Daoy (cell line): ENCODE measurements around the gene KRTAP9-8. TPM values are rescaled to one million over a fixed set of nuclear protein-coding genes. Genes with fewer than 3 reads are reported as not detected.
"Not testable (repeated sequence)": the region's sequence is repeated elsewhere in the genome, so short reads cannot be mapped to it uniquely, and the experiment has no call there.

Source experiments
- DNase-seq: peaks from one replicate; pipeline ENCODE4 v3.0.0-alpha.2; 2015; ENCODE audit warnings: low read depth
- total RNA-seq: library from RNA; depleted of rRNA; stranded (reverse); fragments of >200 nt; shearing (Covaris generic); gene quantifications from 2 replicates; pipeline ENCODE4 v1.2.3, GENCODE V29; 2014; rRNA removed

KRTAP9-8 gene
- total RNA-seq, 1 experiment from 2014 or later: not detected

- not testable (repeated sequence) for DNase-seq
Measured at GRCh38 chr17:41255381-41256290, 17.8 kb downstream of the KRTAP9-8 start, which contains the start of gene KRTAP9-9. Gene KRTAP9-9 (plus strand): TSS chr17:41255384.

- DNase-seq: no peak
Measured at GRCh38 chr17:41256291-41256685, 18.5 kb downstream of the KRTAP9-8 start.

GRCh38 chr17:41258406-41258805, 20.6 kb downstream of the KRTAP9-8 start:
- no peak for DNase-seq

- no peak for DNase-seq
Measured at GRCh38 chr17:41263212-41263611, 25.4 kb downstream of the KRTAP9-8 start.

GRCh38 chr17:41264599-41264998, 26.8 kb downstream of the KRTAP9-8 start:
- no peak for DNase-seq

- no peak for DNase-seq
Measured at GRCh38 chr17:41265078-41265477, 27.3 kb downstream of the KRTAP9-8 start, which contains the start of gene KRTAP9-6. Gene KRTAP9-6 (plus strand): TSS chr17:41265378. CDS start chr17:41265378, 0 bp downstream.

GRCh38 chr17:41267711-41268110, 29.9 kb downstream of the KRTAP9-8 start:
- no peak for DNase-seq

GRCh38 chr17:41271323-41271722, 33.5 kb downstream of the KRTAP9-8 start:
- DNase-seq: not testable (repeated sequence)

- DNase-seq: no peak
Measured at GRCh38 chr17:41271858-41272257, 34.1 kb downstream of the KRTAP9-8 start.

- DNase-seq: not testable (repeated sequence)
Measured at GRCh38 chr17:41275648-41276190, 37.9 kb downstream of the KRTAP9-8 start, which contains the start of gene KRTAP9-7. Gene KRTAP9-7 (plus strand): TSS chr17:41275698. CDS start chr17:41275698, 0 bp downstream.

- DNase-seq: no peak
Measured at GRCh38 chr17:41278176-41278955, 40.6 kb downstream of the KRTAP9-8 start.

GRCh38 chr17:41284043-41284442, 46.2 kb downstream of the KRTAP9-8 start:
- DNase-seq: no peak

GRCh38 chr17:41284546-41284945, 46.7 kb downstream of the KRTAP9-8 start:
- no peak for DNase-seq

- no peak for DNase-seq
Measured at GRCh38 chr17:41287050-41287449, 49.3 kb downstream of the KRTAP9-8 start.

Other genes starting within 250 kb of the KRTAP9-8 start
- not detected in 2 replicates for gene KRTAP3-3, start 243.8 kb upstream of the KRTAP9-8 start, total RNA-seq
- not detected in 2 replicates for gene KRTAP3-2, start 238.1 kb upstream of the KRTAP9-8 start, total RNA-seq
- gene KRTAP3-1, start 228.9 kb upstream of the KRTAP9-8 start, total RNA-seq: not detected in 2 replicates
- gene KRTAP1-5, start 210.8 kb upstream of the KRTAP9-8 start, total RNA-seq: not detected in 2 replicates
- gene KRTAP1-4, start 207.8 kb upstream of the KRTAP9-8 start, total RNA-seq: not detected in 2 replicates
- not detected in 2 replicates for gene KRTAP1-3, start 203.1 kb upstream of the KRTAP9-8 start, total RNA-seq
- gene KRTAP1-1, start 196.5 kb upstream of the KRTAP9-8 start, total RNA-seq: 1.5 TPM in 1 of 2 replicates, not detected in the other
- not detected in 2 replicates for gene KRTAP2-1, start 190.7 kb upstream of the KRTAP9-8 start, total RNA-seq
- not detected in 2 replicates for gene KRTAP2-2, start 182.8 kb upstream of the KRTAP9-8 start, total RNA-seq
- not detected in 2 replicates for gene KRTAP2-3, start 177.9 kb upstream of the KRTAP9-8 start, total RNA-seq
- not detected in 2 replicates for gene KRTAP2-4, start 172.1 kb upstream of the KRTAP9-8 start, total RNA-seq
- not detected in 2 replicates for gene KRTAP4-7, start 153.8 kb upstream of the KRTAP9-8 start, total RNA-seq
- gene KRTAP4-8, start 139.9 kb upstream of the KRTAP9-8 start, total RNA-seq: not detected in 2 replicates
- gene KRTAP4-16, start 135.8 kb upstream of the KRTAP9-8 start, total RNA-seq: not detected in 2 replicates
- not detected in 2 replicates for gene KRTAP4-9, start 132.6 kb upstream of the KRTAP9-8 start, total RNA-seq
- not detected in 2 replicates for gene KRTAP4-11, start 119.6 kb upstream of the KRTAP9-8 start, total RNA-seq
- gene KRTAP4-12, start 113.8 kb upstream of the KRTAP9-8 start, total RNA-seq: not detected in 2 replicates
- not detected in 2 replicates for gene KRTAP4-6, start 97.5 kb upstream of the KRTAP9-8 start, total RNA-seq
- not detected in 2 replicates for gene KRTAP4-5, start 88.2 kb upstream of the KRTAP9-8 start, total RNA-seq
- gene KRTAP4-4, start 77.3 kb upstream of the KRTAP9-8 start, total RNA-seq: not detected in 2 replicates
- not detected in 2 replicates for gene KRTAP4-3, start 69.8 kb upstream of the KRTAP9-8 start, total RNA-seq
- gene KRTAP4-2, start 59.8 kb upstream of the KRTAP9-8 start, total RNA-seq: not detected in 2 replicates
- gene KRTAP4-1, start 53.1 kb upstream of the KRTAP9-8 start, total RNA-seq: not detected in 2 replicates
- not detected in 2 replicates for gene KRTAP9-1, start 48.1 kb upstream of the KRTAP9-8 start, total RNA-seq
- gene KRTAP9-2, start 11.4 kb upstream of the KRTAP9-8 start, total RNA-seq: not detected in 2 replicates
- not detected in 2 replicates for gene KRTAP9-3, start 5.5 kb upstream of the KRTAP9-8 start, total RNA-seq
- gene KRTAP9-4, start 11.7 kb downstream of the KRTAP9-8 start, total RNA-seq: not detected in 2 replicates
- gene KRTAP9-9, start 17.4 kb downstream of the KRTAP9-8 start, total RNA-seq: not detected in 2 replicates
- gene KRTAP9-6, start 27.4 kb downstream of the KRTAP9-8 start, total RNA-seq: not detected in 2 replicates
- not detected in 2 replicates for gene KRTAP9-7, start 37.7 kb downstream of the KRTAP9-8 start, total RNA-seq
- not detected in 2 replicates for gene KRTAP29-1, start 64.9 kb downstream of the KRTAP9-8 start, total RNA-seq
- not detected in 2 replicates for gene KRTAP16-1, start 71.3 kb downstream of the KRTAP9-8 start, total RNA-seq
- gene KRTAP17-1, start 77.7 kb downstream of the KRTAP9-8 start, total RNA-seq: not detected in 2 replicates
- gene KRT33A, start 112.8 kb downstream of the KRTAP9-8 start, total RNA-seq: not detected in 2 replicates
- gene KRT33B, start 131.8 kb downstream of the KRTAP9-8 start, total RNA-seq: not detected in 2 replicates
- gene KRT34, start 144.3 kb downstream of the KRTAP9-8 start, total RNA-seq: 0.46 and 1.4 TPM in 2 replicates
- not detected in 2 replicates for gene KRT31, start 159.6 kb downstream of the KRTAP9-8 start, total RNA-seq
- not detected in 2 replicates for gene KRT37, start 186.6 kb downstream of the KRTAP9-8 start, total RNA-seq
- gene KRT38, start 203.0 kb downstream of the KRTAP9-8 start, total RNA-seq: not detected in 2 replicates
- 0.06 TPM in 2 replicates for gene KRT32, start 229.4 kb downstream of the KRTAP9-8 start, total RNA-seq
- gene KRT35, start 243.2 kb downstream of the KRTAP9-8 start, total RNA-seq: not detected in 2 replicates